NCI-H187 (cell line): ENCODE measurements around the gene CLDN22.

Experiments
- DNase-seq, 2 experiments: peaks; one replicate each; lab custom pipeline; 2025; lab: John Stamatoyannopoulos, UW

Gene CLDN22

GRCh38 chr4:183320211-183321059, at the start of gene CLDN22:
CLDN22 (minus strand) TSS chr4:183320276; CDS start chr4:183320218, 58 bp downstream.
- DNase-seq, result no peak

DNA sequence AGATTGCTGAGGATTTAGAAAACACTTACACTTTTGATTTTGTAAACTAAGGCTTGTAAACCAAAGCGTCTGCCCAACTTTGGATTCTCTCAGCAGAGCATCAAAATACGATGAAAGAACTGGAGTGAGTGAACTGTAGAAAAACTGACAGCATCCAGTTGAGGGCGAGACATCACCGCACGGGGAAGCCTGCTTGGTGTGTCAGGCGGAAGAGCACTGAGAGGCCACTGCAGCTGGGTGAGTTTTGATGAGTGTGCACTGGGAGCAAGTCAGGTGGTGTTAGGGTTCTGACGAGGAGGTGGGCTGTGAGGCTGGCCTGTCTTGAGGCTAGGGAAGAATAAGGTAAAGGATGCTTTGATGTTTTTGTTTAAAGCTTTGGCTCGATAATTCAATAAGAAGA, 49.0 kb upstream of the CLDN22 start:
- DNase-seq, result no peak

GRCh38 chr4:183366206-183366835, 46.2 kb upstream of the CLDN22 start:
- DNase-seq, result no peak

DNA sequence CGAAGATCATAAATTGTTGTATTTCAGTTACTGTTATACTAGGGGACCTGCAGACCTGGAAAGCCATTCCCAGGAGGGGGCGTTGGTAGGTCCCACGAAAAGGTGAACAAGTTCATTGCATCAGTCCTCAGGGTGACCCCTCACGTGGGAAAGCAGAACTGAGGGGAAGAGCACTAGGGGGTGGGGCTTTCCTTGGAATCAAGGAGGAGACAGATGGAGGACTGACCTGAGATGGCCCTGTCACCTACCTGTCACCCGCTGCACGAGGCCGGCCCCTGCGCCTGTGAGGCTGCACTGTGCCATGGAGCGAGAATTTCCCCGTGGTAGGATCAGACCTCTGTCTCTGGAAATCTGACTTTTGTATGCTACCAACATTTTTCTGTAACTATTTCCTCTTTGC, 43.9 kb upstream of the CLDN22 start:
- DNase-seq, result no peak

GRCh38 chr4:183362916-183363542, 43.0 kb upstream of the CLDN22 start:
- no peak for DNase-seq

- DNase-seq, result no peak
Observed at GRCh38 chr4:183362036-183362435, 42.0 kb upstream of the CLDN22 start.

- no peak for DNase-seq
Observed at GRCh38 chr4:183360161-183360919, 40.3 kb upstream of the CLDN22 start.

DNA sequence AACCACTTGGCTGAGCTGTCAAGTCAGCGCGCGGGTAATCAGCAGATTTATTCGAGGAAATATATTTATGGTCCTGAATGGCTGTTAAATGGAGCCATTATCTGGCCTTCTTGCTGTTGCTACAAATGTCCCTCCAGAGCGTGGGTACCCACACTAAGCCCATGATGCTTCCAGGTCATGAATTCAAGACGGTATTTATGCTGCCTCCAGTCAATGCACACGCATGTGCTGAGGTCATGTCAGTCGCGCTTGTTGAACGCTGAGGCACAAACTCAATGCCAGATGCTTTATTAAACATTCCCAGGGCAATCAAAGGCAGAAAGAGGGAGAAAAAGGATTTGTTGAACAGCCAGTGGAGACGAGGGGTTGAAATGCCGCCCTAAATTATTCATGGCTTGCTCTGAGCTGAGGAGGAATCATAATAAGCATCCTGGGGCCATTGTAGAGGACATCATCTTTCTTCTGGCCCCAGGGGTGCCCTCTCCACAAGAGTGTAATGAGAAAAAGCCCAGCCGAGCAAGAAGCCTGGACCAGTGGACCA, 38.2 kb upstream of the CLDN22 start:
- no peak for DNase-seq

DNA sequence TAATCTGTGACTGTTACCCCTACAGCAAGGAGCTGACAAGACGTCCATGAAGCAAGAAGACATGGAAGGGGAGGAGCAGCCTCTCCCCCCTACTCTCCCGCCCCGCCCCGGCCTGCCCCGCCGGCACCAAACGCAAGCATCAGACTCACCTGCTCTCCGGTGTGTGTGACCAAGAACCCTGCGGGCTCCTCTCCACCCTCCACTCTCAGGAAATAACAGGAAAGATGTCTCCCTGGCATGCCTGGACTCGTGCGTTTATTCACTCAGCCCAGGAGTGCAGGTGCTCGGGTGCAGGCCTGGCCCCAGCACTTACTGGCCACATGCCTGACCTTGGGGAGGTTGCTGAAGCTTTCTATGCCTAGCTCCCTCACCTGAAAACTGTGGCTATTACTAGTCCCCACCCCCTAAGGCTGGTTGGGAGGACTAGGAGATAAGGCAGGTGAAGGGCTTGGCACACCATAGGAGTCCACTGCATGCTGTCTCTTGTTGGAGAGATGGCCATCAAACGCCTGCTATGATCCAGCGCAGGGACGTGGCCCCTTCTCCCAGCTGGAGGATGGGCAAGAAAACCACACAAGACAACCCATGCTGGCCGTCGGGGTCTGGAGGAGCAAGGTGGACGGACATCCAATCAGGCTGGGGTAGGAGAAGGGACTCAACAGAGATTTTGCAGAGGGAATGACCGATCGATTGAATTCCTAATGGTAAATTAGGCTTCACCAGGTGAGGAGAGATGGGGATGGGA, 37.0 kb upstream of the CLDN22 start:
- DNase-seq, result peak in 1 of 2 experiments; percentile 13

DNA sequence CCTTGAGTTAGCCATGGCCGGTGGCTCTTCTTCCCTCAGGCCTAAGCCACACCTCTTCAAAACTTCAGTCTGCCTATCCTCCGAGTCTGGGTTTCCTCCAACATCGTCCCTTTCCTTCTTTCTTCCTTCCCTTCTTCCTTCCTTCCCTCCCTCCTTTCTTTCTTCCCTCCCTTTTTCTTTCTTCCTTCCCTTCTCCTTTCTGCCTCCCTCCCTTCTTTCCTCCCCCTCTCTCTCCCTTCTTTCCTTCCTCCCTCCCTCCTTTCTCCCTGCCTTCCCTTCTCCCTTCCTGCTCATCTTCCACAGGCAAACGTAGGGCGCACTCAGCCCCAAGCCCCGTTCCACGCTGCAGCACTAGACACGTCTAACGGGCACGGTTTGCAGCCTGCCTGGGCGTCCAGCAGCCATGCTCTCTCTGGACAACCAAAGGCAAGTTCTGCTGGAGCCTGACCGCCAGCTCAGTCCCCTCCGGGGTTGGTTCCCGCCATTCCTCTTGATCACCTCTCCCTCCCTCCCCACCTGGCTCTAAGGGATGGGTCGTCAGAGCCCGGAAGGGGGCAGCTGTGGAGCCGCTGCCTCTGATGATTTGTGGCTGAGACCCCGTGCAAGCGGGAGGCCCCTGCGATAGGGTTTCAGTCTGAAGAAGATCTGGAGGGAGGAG, 36.2 kb upstream of the CLDN22 start:
- DNase-seq, result no peak

- DNase-seq, result peak in 1 of 2 experiments; percentile 35
Observed at GRCh38 chr4:183355405-183355804, 35.3 kb upstream of the CLDN22 start.

DNA sequence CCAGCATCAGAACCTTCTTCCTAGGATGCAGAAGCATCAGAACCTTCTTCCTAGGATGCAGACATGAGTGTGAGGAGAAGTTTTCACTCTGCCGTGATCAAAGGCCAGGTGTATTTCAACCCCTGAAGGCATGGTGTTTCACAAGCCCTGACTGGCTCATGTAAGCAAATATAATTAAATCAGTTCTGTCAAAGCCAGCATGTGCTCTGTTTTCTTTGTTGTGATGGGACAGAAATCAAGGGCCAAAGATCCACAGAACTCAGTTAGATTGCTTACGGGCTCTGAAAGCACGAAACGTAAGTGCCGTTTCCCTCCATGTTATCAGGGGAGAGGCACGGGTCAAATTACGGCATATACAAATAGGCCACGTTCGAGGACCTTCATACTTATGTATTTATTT, 34.1 kb upstream of the CLDN22 start:
- DNase-seq, result peak in 1 of 2 experiments; percentile 10

- no peak for DNase-seq
Observed at GRCh38 chr4:183353557-183353956, 33.5 kb upstream of the CLDN22 start.

DNA sequence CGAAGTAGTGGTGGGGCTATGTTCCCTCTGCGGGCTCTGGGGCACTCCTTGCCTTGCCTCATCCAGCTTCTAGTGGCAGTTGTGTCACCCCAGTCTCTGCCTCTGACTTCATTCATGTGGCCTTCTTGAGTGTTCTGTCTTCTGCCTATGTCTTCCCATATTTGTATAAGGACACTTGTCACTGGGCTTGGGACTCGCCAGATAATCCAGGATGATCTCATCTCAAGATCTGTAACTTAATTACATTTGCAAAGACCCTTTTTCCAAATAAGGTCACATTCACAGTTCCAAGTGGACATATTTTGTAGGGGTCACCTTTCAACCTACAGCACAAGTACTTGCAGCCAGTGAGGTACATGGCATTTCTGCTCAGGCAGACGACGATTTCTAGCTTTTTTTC, 32.5 kb upstream of the CLDN22 start:
- no peak for DNase-seq

GRCh38 chr4:183350317-183351071, 30.4 kb upstream of the CLDN22 start:
- DNase-seq, result no peak

DNA sequence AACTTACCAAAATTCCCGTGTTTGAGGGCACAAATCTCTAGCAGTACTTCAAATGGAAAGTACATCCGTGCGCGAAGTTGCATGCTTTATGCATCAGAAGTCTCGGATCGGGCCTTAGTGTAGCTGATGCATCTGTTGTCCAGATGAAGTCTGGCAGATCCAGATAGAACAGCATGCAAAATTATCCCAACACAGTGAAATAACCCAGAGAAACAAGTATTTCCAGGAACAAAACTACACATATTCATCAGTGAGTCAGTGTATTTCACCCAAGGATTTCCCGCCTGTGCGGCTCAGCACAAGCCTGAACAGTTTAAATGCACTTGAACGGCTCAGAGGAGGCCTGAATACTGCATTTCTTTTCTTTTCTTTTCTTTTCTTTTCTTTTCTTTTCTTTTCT, 29.6 kb upstream of the CLDN22 start:
- no peak for DNase-seq

DNA sequence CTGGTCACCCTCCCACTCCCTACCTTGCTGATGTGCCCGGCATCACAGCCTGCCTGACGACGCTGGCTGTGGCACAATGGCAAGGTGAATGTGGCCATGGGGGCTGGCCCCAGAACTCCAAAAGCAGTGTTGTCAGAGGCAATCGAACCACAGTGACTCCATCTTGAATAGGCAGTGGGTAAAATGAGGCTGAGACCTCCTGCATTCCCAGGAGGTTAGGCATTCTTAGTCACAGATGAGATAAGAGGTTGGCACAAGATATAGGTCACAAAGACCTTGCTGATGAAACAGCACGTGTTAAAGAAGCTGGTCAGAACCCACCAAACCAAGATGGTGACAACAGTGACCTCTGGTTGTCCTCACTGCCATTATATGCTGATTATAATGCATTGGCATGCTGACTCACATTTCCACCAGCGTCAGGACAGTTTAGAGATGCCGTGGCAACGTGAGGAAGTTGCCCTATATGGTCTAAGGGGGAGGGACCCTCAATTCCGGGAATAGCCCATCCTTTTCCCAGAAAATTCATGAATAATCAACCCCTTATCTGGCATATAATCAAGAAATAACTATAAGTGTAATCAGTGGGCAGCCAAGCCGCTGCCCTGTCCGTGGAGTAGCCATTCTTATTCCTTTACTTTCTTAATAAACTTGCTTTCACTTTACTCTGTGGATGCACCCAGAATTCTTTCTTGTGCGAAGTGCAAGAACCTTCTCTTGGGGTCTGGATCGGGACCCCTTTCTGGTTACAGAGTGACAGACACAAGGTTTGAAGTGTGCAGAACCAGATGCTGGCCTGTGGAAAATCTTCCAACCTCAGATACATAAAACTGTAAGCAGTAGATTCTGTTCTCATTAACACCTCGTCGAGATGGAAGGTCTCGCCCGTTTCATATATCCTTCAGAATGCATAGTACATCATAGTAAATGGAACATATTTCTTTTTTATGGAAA, 28.9 kb upstream of the CLDN22 start:
- DNase-seq, result no peak

DNA sequence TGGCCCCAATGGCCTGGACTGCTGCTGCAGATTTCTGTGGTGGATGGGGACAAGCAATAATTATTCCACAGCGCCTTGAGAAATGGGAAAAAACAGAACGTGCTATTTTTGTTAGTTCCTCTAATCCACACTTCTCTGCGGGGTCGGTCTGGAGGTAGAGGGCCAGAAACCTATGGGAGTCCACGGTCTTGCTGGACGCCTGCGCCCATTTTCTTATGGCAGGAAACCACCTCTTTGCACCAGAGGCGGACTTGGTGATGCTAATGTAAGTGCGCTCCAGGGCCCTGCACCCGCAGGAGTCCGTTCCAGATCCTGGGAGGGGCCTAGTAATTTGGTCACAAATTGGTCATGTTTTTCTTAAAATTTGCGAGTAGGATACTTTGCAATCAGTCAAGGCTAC, 28.1 kb upstream of the CLDN22 start:
- no peak for DNase-seq

- no peak for DNase-seq
Observed at GRCh38 chr4:183347566-183347965, 27.5 kb upstream of the CLDN22 start.
